ENCODE measurements around the gene KRTAP10-3.

DNA sequence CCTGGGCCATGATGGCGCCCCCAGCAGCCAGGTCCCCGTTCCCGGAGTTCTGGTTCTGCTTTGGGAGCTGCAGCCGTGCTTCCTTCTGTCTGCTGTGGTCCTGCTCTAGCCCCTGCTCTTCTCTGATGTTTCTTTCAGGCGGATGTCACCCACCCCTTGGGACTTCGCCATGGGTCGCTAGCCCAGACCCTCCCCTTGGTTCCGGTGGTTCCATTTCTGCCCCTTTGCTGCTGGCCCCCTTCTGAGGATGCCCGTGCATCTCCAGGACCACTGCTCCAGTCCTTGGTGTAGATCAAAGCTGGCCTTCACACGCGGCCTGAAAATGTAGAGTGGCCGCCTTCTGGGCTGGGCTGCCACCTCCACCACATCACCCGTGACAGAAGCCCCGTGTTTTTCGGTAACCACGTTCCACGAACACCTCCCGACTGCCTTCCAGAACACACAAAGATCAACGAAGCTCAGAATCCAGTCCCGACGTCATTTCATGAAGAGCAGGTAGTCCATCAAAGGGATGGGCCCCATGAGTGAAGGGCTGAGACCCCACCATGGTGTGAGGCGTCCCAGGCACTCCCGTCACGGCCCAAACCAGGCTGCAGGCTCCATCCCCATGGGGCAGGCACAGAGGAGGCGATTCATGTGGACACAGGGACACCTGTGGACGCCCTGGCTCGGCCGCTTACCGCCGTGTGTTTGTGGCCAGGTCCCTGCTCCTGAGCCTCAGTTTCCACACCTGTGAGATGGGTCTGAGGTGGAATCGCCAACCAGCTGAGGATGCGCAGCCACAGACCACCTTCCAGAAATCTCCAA lies 43.0 kb downstream of the KRTAP10-3 start:
- TF ChIP-seq, protein P1, sequence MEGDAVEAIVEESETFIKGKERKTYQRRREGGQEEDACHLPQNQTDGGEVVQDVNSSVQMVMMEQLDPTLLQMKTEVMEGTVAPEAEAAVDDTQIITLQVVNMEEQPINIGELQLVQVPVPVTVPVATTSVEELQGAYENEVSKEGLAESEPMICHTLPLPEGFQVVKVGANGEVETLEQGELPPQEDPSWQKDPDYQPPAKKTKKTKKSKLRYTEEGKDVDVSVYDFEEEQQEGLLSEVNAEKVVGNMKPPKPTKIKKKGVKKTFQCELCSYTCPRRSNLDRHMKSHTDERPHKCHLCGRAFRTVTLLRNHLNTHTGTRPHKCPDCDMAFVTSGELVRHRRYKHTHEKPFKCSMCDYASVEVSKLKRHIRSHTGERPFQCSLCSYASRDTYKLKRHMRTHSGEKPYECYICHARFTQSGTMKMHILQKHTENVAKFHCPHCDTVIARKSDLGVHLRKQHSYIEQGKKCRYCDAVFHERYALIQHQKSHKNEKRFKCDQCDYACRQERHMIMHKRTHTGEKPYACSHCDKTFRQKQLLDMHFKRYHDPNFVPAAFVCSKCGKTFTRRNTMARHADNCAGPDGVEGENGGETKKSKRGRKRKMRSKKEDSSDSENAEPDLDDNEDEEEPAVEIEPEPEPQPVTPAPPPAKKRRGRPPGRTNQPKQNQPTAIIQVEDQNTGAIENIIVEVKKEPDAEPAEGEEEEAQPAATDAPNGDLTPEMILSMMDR (IDR thresholded peaks at IDR 0.05) = no peak
- TF ChIP-seq POLR2AphosphoS5 (IDR thresholded peaks at IDR 0.05; ENCODE audit: low read depth, low read length) = no peak
- TF ChIP-seq TCF7L2 (IDR thresholded peaks at IDR 0.05; ENCODE audit: low read depth, low read length) = no peak
